Left renal pelvis (tissue), 4 donors: ENCODE measurements around the gene CTSC. TPM values are rescaled to one million over a fixed set of nuclear protein-coding genes. Genes with fewer than 3 reads are reported as not detected.

Experiments
- DNase-seq, 4 donors: peaks; one replicate each; pipeline ENCODE4 v3.0.0-alpha.2; 2013; ENCODE audit warnings: low read depth in 4 of 4, low spot score in 3 of 4
- polyA plus RNA-seq, 4 donors: library from polyadenylated mRNA; unstranded; fragments of 120-200 nt; gene quantifications; one replicate each; pipeline ENCODE4 v1.2.1, GENCODE V29; 2013; ENCODE audit not compliant: insufficient read length in 4 of 4

Gene CTSC
- polyA plus RNA-seq, 4 donors: 206 to 355 (median 250) TPM

DNA sequence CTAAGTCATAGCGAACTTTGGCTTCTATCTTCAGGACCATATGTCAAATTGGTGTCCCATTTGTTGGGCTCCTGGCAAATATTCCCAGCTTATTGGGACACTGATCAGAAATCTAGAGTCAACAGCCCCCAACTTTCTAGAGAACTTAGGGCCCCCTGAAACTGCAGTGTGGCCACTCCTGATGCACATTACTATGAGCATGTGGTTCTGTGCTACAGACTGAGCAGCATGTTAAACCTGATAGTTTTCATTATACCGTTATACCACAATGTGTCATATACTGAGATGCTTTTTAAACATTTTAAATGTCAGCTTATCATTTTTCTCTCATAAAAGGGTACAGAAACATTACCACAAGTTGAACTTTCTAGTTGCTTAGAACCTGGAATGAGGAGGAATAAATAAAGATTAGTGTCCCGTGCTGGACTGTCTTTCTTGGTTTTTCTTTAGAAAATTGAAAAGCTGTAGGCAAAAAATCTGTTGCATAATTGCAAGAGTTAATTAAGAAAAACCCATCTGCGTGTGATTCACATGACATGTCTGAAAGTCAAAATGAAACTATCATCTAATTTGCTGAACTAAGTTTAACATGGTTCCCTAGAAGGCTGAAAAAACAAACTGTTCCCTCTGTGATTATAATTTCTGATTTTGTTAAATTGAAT is 16.4 kb upstream of the CTSC start:
- no peak for DNase-seq

DNA sequence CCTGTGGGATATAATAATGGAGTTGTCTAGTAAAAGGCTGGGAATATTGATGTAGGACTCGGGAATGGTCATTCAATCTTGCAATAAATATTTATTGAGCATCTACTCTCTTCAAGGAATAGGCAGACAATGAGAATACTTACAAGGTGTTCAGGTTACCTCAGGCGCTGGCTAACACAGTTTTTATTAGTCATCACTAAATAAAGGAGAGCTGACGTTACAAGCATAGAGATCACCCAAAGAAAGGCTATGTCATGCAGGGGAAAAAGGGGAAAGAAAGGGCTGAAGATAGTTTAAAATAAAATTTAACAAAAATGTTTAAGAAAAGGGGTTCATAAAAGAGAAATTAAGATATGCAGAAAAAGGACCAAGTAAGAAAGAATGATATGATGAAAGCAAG is 15.8 kb upstream of the CTSC start:
- DNase-seq: no peak

DNA sequence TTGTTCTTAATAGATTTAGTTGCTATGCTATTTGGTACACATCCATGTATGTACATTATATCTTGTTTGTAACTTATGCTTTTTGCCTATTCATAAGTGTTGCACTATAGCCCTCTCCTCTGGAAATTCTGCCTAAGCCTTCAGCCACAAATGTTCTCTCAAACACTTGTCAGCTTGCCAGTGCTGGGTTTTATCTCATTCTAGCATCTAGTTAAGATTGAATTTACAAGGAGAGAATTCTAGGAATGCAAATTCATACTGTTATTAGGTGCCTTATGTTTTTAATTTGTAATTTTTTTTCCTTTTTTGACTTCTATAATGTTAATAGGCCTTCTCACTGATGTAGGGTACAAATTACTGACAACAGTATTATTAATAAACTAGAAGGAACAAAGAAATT is 14.6 kb upstream of the CTSC start:
- no peak for DNase-seq

DNA sequence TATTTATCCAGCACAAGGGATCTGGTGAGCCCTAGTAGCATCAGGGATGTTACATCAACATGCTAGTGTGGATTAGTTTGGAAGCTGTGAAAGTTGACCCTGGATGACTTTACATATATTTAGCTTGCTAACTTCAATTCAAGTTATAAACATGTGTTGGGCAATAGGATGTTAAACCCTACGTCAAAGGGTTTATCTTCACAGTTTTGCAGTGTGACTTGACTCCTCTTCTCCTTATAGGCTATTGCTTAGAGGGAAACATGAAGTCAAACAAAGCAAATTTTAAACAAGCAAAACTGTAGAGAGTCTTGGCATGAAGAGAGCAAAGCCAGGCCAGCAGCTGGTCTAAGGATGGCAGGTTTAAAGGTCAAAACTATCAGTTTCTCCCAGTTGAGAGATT is 11.3 kb upstream of the CTSC start:
- DNase-seq: no peak

DNA sequence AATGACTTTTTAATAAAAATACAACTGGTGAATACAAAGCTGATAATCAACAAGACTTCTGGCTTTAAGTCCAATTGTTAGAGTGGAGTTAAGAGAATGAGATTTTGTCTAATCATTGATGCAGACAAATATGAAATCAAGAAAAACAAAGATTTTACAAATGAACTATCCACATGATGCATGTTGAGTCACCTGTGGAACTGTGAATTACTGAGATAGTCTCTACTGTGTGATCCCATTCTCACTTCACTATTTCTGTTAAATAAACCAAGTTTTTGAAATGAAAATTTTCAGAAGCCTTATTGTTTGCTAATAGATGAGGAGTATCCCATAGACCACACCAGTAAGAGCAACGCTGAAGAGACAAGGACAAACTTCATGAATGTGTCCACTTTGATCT is 8.4 kb upstream of the CTSC start:
- no peak for DNase-seq

DNA sequence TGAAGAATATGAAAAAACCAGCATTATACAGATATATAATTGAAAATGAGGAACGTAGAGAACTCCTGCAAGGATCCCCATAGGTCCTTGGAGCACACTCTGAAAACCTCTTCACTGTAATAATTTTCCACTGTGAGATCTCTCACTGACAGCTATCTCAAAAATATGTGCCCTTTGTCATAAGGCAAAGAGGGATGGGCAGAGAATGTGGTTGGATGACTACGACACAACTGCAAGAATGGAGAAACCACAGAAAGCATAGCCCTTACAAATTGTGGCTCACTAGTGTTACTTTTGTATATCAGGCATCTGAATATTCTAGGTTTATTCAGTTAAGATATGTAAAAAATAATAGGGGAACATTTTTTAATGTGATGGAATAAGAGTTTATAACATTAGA is 7.9 kb upstream of the CTSC start:
- DNase-seq: no peak

DNA sequence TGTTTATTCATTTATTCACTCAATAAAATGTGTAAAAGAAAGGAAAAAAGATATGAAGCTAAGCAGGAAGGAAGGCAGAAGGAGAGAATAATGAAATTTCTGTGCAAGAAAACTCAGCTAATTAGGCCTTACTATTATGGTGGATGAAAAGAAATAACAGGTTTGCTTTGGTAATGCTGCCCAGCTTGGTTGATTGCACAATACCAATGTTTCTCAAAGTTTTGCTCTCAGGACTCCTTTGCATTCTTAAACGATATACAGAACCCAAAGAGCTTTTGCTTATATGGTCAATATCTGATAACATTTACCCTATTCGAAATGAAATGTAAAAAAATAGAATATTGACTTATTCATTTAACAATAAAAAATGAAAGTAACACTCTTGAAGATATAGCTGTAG is 7.3 kb upstream of the CTSC start:
- DNase-seq: no peak

DNA sequence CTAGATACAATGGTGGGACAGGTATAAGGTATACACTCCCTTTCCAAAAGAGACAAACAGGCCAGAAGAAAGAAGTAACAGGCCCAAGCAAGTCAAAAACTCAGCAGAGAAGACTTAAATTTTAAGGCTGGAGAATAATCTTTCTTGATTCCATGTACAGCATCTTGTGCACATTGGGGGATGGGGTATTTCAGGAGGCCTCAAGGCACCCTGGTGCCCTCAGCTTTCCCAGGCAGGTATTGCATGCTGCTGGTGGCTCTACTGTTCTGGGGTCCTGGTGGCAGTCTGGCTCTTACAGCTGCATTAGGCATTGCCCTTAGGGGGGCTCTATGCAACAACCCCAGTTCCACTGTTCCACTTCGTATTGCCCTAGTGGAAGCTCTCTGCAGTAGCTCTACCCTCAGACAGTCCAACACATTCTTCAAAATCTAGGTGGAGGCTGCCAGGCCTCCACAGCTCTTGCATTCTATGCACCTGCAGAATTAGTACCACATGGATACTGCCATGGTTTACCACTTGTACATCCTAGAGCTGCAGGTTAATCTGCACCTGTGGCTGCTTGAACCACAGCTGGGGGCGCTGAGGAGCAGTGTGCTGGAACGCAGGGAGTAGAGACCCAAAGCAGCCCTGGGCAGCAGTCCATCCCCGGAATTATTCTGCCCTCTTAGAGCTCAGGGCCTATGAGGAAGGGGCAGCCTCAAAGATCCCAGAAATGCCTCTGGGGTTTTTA is 4.2 kb upstream of the CTSC start:
- DNase-seq: no peak

DNA sequence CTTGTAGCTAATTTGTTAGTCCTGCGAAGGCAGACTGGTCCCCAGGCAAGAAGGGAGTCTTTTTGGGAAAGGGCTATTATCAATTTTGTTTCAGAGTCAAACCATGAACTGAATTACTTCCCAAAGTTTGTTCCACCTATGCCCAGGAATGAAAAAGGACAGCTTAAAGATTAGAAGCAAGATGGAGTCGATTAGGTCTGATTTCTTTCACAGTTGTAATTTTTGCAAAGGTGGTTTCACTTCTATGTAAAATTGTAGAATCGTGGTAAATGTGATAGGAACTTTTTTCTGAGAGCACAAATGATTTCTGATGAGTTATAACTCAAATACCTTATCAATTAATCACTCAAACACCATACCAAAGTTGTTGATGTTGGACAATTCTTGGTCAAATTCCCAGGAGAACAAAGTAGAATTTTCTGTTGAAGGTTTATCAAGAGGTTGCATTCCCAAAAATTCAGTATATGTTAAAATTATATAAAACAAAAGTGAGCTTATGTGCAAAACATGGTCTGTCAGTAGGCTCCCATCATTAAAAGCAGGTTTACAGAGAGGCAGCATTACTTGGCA is 2.9 kb upstream of the CTSC start:
- DNase-seq: no peak

DNA sequence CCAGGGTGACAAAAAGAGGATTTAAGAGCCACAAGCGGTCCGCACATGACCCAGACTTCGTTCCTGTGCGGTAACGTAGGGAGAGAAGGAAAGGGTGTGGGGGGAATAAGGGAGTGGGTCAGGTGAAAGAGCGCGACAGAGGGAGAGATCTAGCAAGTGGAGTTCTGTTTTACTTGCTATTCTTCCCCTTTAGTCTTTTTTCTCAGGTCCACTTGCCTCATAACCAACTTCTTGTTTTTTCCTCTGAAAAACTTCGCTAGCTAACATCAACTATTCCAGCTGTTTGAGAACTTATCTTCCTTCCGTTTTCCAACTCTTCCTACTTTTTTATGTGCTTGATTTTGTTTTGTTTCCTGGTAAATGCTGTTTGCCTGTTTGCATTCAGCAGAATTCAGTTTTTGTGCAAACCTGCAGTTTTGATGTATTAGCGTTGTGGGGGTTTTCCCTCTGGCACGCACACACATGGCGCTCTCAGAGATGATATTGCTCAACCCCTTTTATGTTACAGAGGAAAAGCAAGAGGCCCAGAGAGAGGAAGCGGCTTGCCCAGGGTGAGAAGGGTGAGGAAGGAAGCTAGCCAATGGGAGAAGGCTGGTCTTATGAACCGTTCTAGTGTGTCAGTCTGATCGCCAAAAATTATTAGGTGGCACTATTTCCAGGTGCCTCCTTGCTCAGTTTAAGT is 592 bp upstream of the CTSC start:
- no peak for DNase-seq

DNA sequence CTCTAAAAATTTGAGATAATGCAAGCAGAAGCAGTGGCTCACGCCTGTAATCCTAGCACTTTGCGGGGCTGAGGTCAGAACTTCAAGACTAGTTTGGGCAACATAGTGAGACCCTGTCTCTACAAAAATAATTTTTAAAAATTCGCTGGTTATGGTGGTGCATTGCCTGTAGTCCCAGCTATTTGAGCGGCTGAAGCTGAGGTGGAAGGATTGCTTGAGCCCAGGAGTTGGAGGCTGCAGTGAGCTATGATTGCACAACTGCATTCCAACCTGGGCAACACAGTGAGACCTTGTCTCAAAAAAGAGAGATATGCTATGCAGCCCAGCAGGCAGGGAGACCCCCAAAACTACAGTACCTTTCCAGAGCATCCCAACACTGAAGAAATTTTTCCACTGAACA is 2.3 kb downstream of the CTSC start:
- no peak for DNase-seq

DNA sequence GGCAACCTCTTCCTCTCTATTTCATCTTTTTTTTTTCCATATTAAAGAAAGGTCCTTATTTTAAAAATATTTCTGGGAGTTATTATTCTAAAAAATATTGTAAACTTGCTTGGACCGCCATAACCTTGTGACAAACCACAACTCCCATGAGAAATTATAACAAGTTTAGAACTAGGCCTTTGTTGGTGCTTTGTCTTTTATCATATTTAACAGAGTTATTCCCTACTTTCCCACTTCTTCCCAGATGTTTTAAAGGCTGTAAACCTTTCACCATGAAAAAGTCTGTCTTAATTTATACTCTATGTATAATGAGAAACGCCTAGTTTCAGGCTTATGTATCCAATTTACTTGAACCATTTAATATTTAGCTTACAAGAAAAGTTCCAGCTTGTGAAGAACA is 3.7 kb downstream of the CTSC start:
- no peak for DNase-seq

DNA sequence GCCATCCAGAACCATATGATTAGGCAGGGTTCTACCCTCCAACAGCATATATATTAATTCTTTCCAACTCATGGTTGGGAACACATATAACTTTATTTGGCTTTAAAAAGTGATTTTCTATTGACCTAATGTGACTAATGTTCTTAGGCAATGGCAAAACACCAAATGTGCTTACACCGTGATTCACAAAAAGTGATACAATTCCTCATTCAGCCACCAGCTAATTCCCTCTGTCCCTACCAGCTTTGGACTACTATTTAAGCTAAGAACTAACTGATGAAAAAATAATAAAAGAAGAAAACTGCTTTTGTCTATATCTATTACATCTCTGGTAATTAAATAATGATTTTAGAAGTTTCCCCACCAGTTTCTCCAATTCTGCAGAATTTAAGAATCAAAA is 4.7 kb downstream of the CTSC start:
- no peak for DNase-seq

- DNase-seq: no peak
Measured at GRCh38 chr11:88330826-88331428, 6.6 kb downstream of the CTSC start.

DNA sequence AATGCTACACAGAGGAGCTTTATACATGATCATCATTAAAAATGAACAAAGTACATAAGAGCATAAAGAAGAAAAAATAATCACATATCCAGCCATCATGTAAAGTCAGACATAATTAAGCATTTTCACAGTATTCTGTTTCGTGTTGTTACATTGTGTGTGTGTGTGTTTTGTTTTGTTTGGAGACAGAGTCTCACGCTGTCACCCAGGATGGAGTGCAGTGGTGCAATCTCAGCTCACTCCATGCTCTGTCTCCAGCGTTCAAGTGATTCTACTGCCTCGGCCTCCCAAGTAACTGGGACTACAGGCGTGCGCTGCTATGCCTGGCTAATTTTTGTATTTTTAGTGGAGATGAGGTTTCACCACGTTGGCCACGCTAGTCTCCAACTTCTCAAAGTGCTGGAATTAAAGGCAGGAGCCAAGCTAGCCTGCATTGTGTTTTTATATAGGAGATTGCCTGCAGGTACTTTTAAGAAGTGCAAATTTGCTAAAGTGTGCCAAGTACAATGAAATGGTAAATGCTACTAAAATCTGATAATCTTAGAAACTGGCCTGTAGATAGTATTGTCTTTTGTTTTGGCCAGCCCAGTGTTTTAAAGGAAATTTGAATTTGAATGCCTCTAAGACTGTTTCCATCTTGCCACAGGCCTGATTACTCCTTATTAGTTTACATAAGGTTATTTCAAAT is 7.8 kb downstream of the CTSC start:
- DNase-seq: no peak

DNA sequence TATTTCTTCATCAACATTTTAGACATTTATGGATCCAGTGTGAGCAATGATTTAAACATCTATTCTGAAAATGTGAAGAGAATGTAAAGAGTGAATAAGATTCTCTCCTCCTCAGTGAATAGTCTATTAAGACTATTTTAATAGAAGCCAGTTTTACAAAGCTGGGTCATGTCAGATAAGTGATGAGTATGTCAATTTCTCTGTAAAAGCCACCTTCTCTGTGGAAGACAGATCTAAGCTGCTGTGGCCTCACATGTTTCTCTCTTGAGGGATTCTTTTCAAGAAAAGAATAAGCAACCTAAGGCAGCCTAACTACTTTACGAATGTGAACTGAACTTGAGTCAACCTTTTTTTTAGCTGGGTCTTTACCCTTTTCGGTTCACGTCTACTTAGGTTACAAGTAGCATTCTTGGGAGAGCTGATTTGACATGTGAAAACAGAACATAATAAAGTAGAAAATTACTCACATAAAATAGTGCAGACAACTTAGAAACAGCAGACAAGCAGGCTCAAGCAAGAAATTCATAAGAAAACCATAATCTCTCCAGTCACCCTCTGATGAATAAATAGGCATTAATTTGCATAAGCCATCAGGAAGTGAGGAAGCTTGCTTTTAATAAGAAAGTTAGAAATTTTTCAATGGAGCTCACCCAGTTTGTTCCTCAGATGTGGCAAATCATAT is 9.9 kb downstream of the CTSC start:
- DNase-seq: no peak

- no peak for DNase-seq
Measured at GRCh38 chr11:88327061-88327460, 10.5 kb downstream of the CTSC start.

DNA sequence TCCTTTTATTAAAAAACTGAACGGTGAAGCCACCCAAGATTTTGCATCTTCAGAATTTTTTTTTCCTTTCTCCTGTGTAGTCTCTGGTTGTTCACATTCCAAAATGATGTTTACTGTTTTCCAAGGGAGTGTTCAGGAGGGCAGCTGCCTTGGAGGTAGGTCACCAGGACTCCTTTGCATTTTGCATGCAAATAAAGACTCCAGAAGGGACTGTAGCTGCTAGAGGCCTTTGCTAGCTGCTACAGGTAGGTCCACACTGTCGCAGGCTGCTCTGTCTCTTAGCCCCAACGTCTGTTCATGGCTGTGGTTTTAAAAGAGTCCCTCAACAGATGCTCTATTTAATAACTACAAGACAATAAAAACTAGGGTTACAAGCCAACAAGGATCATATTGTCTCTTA is 11.4 kb downstream of the CTSC start:
- no peak for DNase-seq

DNA sequence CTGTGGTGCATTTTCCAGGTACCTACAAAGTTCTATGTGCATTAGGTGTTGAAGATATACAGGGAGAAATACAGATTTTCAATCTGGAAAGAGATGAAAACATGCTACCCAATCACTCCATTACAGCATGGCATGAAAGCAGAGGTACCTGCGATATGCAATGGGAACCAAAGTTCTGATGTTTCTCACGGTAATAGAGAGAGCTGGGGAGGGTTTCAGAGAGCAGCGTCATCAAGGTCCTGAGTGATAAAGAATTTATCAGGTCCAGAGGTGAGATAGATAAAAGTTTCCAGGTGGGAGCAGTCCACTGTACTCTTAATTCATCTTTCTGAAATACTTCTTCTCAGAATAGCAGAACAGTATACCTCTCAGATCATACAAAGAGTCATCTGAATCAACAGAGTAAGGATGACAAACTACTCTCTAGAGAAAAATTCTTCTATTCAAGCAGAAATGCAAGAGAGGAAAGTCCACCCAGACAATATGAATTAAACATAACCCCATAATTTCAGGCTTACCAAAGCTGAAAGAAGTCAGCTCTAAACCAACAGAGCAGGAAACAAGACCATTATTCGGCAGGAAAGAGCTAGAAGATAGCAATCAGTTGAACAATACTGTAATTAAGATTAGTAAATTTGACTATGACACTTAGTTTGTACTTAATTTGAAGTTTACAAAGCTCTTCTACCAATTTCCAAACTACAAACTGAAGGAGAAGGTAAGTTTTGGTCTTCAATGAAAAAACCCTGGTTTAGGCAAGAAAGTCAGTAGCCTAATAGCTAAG is 12.8 kb downstream of the CTSC start:
- DNase-seq: no peak
